ENCODE data around the gene KNCN.

Gene KNCN

GRCh38 chr1:46562498-46562897, 11.1 kb upstream of the KNCN start:
- TF ChIP-seq POLR2A (IDR thresholded peaks at IDR 0.05; ENCODE audit: low read depth, low read length) (no peak), POLR2AphosphoS5 (IDR thresholded peaks at IDR 0.05; ENCODE audit: low read depth, low read length) (no peak), TAF1 (IDR thresholded peaks at IDR 0.05; ENCODE audit: borderline replicate concordance, low read depth, low read length) (no peak)
- DNase-seq (ENCODE audit: insufficient read length) = no peak
- FAIRE-seq = no peak

GRCh38 chr1:46558966-46559365, 7.5 kb upstream of the KNCN start:
- no peak for TF ChIP-seq POLR2A (IDR thresholded peaks at IDR 0.05; ENCODE audit: low read depth, low read length)
- no peak for TF ChIP-seq TAF1 (IDR thresholded peaks at IDR 0.05; ENCODE audit: borderline replicate concordance, low read depth, low read length)
- TF ChIP-seq POLR2AphosphoS5 (IDR thresholded peaks at IDR 0.05; ENCODE audit: low read depth, low read length) = no peak
- no peak for DNase-seq (ENCODE audit: insufficient read length)
- no peak for FAIRE-seq

GRCh38 chr1:46558141-46558963, 6.9 kb upstream of the KNCN start:
- DNase-seq (ENCODE audit: insufficient read length) (no peak), FAIRE-seq (no peak)
- TF ChIP-seq POLR2A (IDR thresholded peaks at IDR 0.05; ENCODE audit: low read depth, low read length) (no peak), TAF1 (IDR thresholded peaks at IDR 0.05; ENCODE audit: borderline replicate concordance, low read depth, low read length) (no peak), POLR2AphosphoS5 (IDR thresholded peaks at IDR 0.05; ENCODE audit: low read depth, low read length) (no peak)

GRCh38 chr1:46557403-46557802, 6.0 kb upstream of the KNCN start:
- no peak for FAIRE-seq
- DNase-seq (ENCODE audit: insufficient read length) = no peak
- TF ChIP-seq POLR2A (IDR thresholded peaks at IDR 0.05; ENCODE audit: low read depth, low read length) (no peak), POLR2AphosphoS5 (IDR thresholded peaks at IDR 0.05; ENCODE audit: low read depth, low read length) (no peak)

- TF ChIP-seq POLR2AphosphoS5 (IDR thresholded peaks at IDR 0.05; ENCODE audit: low read depth, low read length) (no peak), TAF1 (IDR thresholded peaks at IDR 0.05; ENCODE audit: borderline replicate concordance, low read depth, low read length) (no peak), POLR2A (IDR thresholded peaks at IDR 0.05; ENCODE audit: low read depth, low read length) (no peak)
- no peak for DNase-seq (ENCODE audit: insufficient read length)
- FAIRE-seq = no peak
These were observed 5.4 kb upstream of the KNCN start for GRCh38 chr1:46556822-46557221.

DNA sequence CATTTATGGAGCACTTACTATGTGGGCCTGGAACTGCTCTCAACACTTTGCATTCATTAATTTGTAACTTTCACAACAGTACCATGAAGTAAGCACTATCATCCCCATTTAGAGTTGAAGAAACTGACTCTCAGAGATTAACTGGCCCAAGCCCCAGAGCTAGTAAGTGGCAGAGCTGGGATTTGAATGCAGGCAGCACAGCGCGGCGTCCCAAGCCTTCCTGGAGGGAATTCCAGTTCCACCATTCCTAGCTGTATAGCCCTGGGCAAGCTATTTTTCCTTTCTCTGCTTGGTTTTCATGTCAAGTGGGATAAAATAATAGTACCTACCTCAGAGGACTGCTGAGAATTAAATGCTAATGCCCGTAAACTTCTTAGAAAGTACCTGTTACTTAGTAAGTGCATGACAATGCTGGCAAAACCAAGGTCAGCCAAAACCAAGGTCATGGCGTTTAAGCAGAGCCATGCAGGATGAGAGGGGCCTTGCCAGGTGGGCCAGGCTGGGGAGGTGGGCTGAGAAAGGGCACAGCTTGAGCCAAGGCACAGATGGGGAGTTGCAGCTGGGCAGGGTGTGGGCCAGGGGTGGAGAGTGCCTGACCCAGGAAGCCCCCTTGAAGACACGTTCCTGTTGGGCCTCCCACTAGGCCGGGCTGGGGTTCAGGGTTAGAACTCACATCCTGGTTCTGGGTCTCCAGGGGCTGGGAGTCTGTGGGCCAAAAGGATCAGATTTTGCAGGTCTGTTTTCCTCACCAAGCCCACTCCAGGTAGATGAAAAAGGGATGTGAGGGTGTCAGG, 4.6 kb upstream of the KNCN start:
- no peak for FAIRE-seq
- TF ChIP-seq TAF1 (IDR thresholded peaks at IDR 0.05; ENCODE audit: borderline replicate concordance, low read depth, low read length) (no peak), POLR2AphosphoS5 (IDR thresholded peaks at IDR 0.05; ENCODE audit: low read depth, low read length) (no peak), POLR2A (IDR thresholded peaks at IDR 0.05; ENCODE audit: low read depth, low read length) (no peak)

DNA sequence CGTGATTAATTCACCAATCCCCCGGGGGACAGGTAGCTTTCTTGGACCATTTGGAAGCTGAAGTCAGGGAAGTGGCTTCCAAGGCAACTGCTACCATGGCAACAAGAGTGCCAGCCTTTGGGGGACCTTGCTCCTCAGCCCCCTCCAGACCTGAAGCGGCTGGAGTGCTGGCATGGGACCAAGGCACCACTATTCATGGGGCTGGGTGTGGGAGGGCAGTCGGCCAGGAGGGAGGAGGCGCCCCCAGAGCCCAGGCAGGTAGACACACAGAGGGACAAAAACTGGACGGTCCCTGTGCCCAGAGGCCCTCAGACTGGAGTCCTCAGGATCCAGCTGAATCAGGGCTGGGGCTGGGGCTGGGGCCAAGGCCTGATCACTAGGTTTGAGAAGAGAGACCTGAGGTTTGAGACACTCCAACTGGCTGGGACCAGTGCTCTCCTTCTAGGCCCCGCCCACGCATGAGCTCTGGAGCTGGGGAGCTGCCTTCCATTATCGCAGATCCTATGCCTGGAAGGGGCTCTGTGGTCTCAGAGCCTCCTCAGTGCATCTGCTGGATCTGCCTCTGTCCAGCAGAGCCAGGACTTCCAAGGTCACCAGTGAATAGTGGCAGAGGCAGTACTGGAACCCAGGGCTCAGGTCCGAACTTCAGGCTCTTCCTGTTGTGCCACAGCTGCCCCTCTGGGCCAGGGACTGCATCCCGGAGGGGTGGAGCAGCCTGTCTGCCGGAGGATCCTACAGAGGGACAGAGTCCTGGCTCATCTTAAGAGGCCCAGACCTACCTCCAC, 3.3 kb upstream of the KNCN start:
- DNase-seq (ENCODE audit: insufficient read length) (no peak), FAIRE-seq (no peak)
- no peak for TF ChIP-seq POLR2AphosphoS5 (IDR thresholded peaks at IDR 0.05; ENCODE audit: low read depth, low read length)
- TF ChIP-seq POLR2A (IDR thresholded peaks at IDR 0.05; ENCODE audit: low read depth, low read length) = no peak
- no peak for TF ChIP-seq TAF1 (IDR thresholded peaks at IDR 0.05; ENCODE audit: borderline replicate concordance, low read depth, low read length)

More for the DNA sequence above, 4.6 kb upstream of the KNCN start:
- no peak for DNase-seq (ENCODE audit: insufficient read length)

DNA sequence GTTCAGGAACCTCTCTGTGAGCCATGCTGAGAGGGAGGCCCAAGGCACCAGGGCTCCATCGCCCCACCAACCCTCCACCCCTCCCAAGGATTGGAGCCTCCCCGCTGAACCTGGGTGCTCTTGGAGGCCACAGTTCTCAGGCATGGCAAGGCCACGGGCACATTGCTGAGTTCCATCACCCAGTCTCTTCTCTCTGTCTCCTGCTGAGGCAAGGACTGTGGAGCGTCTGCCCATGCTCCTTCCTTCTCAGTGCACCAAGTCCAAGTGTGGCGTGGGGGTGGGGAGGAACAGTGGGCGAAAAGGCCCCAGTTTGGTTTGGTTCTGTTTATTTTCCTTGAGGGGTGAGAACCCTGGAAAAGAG, 2.8 kb upstream of the KNCN start:
- no peak for TF ChIP-seq POLR2AphosphoS5 (IDR thresholded peaks at IDR 0.05; ENCODE audit: low read depth, low read length)
- TF ChIP-seq POLR2A (IDR thresholded peaks at IDR 0.05; ENCODE audit: low read depth, low read length) = no peak
- no peak for TF ChIP-seq TAF1 (IDR thresholded peaks at IDR 0.05; ENCODE audit: borderline replicate concordance, low read depth, low read length)
- FAIRE-seq (no peak), DNase-seq (ENCODE audit: insufficient read length) (no peak)

DNA sequence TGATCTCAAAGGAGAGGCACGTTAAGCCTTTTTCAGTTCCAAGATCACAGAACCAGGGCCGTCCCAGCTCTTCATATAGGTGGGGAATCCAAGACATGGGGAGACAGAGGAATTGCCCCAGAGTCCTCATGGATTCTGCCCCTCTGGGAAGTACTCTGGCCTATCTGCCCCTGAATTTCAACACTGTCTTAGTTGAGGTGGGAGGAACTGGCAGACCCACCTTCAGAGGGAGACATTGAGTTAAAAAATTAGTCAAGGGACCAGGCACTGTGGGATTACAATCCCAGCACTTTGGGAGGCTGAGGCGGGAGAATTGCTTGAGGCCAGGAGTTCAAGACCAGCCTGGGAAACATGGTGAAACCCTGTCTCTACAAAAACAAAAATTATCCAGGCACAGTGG, 2.1 kb upstream of the KNCN start:
- no peak for DNase-seq (ENCODE audit: insufficient read length)
- TF ChIP-seq POLR2AphosphoS5 (IDR thresholded peaks at IDR 0.05; ENCODE audit: low read depth, low read length) (no peak), POLR2A (IDR thresholded peaks at IDR 0.05; ENCODE audit: low read depth, low read length) (no peak), TAF1 (IDR thresholded peaks at IDR 0.05; ENCODE audit: borderline replicate concordance, low read depth, low read length) (no peak)
- no peak for FAIRE-seq

DNA sequence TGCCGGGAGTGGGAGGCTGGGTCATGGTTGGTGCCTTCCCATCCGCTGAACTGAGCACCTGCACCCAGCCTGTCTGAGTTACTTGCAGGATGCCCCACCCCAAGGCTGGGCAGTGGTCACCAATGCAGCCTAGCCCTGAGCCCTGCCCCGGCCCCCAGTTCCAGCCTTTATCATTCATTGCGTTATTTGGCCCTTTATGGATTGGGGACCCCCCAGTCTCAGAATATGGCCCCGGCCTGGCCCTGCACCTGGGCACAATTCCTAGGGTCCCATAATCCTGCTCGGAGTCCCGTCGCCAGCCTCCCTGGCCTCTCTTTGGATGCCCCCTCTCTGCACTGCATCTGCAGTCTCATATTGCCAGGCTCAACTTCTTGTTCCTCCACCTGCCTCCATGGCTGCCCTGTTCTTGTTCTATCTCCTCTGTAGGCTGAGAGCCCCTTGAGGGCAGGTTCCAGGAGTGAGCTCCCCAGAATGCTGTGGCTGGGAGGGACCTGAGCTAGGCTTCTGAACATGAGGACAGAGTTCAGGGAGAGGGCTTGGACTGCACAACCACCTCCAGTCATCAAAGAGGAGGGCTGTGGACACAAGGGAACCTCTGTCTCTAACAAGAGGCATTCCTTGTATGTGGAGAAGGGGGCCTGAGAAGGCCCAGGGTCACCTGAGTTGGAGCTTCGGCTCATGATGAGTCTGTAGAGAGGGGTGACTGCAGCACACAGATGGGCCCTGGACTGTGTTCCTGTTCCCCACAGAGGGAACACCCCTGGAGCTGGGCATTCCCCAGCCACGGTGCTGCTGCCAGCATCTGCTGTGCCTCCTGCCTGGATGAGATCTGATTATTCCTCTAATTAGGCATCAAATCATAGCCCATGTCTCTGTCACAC, 1.1 kb upstream of the KNCN start:
- no peak for DNase-seq (ENCODE audit: insufficient read length)
- TF ChIP-seq TAF1 (IDR thresholded peaks at IDR 0.05; ENCODE audit: borderline replicate concordance, low read depth, low read length) (no peak), POLR2A (IDR thresholded peaks at IDR 0.05; ENCODE audit: low read depth, low read length) (no peak), POLR2AphosphoS5 (IDR thresholded peaks at IDR 0.05; ENCODE audit: low read depth, low read length) (no peak)
- FAIRE-seq = no peak

All from GM12892 (cell line).